Right forelimb (tissue), 1 donor: ENCODE results near the gene FAM168B.

Experiments
- DNase-seq: peaks from one replicate; pipeline ENCODE4 v3.0.0-alpha.2; 2018

Gene FAM168B

GRCh38 chr2:131054488-131054887 lies 38.8 kb downstream of the FAM168B start:
- DNase-seq, result no peak

- DNase-seq, result no peak
Measured at GRCh38 chr2:131052741-131053263, 40.5 kb downstream of the FAM168B start.

DNA sequence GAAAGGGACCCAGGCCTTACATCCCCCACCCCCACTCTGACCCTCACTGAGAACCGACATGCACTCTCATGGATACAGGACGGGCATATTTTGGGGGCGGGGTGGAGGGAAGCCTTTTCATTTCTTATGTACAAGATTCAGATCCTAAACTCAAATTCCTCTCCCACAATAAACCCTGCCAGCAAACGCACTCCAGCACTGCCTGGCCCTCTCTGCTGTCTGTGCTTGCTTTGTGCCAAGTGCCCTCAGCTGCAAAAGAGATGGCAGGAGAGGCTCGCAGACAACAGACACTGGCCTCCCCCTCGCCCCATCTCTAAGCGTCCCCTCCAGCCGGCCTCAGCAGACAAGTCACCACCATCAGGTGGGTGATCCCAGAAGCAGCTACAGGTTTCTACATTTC lies 42.4 kb downstream of the FAM168B start:
- no peak for DNase-seq

- no peak for DNase-seq
Measured at GRCh38 chr2:131049150-131049718, 44.0 kb downstream of the FAM168B start.

DNA sequence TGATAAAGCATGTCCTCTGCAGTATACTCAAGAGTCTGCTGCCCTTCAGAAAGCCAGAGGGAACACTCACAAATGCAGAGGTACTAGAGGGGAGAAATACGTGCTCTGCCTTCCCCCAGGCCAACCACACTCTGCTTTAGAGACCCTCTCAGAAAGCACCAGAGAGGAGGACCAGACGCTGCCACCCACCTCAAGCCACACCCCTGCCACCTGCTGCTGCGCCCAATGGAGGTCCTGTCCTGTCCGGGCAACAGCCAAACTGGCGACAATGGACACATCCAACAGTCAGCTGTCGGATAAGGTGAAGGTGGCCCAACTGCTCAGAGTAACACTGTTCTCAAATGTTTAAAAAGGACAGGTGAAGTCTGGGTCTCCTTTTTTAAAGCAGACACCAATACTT lies 44.6 kb downstream of the FAM168B start:
- DNase-seq, result no peak

GRCh38 chr2:131047920-131048560 lies 45.2 kb downstream of the FAM168B start:
- DNase-seq, result no peak

DNA sequence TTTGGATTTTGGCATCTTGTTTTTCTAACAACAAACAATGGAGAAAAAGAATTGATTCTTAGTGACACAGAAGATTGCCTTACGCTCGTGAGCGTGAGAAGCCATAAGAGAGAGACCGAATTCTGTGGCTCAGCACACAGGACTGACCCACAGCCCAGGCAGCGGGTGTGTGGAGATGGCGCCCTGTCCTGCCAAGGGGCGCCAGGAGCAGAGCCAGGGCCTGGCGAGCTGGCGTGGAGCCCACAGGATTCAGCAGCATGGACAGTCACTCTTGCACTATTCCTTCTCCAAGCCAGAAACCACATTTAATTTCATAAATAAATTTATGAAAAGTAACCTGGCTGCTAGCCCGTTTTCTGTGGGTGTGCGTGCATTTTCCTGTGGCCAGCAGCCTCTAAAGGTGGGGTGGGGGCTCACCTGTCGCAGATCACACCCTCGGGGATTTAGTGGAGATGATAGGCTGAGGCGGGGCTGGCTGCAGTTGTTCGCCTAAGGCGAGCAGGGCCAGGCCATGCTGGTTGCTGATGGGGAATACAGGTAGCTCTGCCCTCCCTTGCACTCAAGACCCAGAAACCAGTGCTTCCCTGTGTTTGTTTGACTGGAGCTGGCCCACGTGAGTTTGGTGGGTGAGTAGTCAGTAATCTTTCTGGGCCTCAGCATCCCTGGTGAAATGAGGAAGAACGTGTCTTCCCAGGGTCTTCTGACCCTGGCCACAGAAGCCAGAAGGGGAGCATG lies 46.2 kb downstream of the FAM168B start:
- peak; percentile 22 for DNase-seq

DNA sequence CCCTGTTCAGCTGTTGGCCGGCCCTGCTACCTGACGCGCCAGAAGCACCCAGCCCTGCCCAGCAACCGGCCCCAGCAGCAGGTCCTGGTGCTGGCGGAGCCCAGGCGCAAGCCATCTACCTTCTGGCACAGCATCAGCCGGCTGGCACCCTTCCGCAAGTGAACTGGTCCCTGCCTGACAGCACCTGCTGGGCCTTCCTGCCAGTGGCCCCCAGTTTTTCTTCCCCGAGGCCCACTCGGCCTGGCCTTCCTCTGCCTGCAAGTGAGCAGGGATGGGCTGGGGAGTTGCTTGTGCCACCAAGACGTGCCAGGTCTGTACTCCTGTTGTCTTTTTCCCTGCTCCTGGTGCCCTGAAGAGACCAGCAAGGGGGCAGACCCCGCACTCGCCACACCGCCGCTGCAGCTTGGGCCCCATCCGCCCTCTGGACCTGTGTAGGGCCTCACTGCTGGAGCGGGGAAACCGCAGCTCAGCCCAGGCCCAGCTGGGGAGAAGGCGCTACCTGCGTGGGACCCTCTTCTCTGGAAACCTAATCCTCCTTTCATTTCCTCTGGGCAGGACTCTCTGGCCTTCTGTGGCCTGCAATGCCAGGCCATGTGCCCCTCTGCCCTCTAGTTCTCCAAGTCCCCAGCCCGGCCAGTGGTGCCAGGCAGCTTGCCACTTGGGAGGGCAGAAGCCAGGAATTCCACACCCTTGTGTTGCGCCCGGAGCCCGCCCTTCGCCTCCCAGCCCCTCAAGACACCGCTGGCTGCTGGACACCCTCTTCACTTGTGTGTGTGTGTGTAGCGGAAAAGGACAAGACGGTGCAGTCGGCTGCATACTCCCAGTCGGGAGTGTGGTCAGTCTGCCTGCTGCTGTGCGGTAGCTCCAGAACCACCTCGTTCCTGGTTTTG lies 47.0 kb downstream of the FAM168B start:
- DNase-seq, result no peak

DNA sequence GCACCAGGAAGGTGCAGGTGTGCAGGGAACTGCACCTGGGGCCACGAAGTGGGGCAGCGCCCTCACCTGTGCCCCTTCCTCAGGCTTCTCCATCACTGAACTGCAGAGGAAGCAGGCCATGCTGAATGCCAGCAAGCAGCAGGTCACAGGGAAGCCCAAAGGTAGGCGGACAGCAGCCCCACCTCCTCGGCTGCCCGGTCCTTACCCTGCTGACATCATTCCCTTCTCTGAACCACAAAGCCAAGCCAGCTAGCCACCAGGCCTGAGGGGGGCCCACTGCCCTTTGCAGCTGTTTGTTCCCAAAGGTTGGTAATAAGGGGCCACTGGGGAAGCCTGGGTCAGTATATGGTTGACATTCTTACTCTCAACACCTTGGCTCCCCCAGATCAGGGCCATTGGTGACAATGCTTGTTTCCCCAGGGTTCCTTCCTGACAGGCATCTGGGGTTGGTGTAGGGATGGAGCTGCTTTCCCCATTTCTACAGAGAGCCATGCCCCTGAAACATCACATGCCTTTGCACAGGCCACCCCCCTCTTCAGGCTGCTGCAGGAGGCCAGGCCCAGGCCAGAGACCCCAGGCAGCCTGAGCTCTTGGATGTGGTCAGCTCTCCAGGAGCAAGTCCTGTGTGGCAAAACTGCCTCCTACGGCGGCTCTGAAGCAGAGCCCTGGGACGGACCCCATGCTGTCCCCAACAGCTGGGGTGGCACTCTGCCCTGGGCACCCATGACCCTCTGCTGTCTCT lies 47.8 kb downstream of the FAM168B start:
- no peak for DNase-seq

DNA sequence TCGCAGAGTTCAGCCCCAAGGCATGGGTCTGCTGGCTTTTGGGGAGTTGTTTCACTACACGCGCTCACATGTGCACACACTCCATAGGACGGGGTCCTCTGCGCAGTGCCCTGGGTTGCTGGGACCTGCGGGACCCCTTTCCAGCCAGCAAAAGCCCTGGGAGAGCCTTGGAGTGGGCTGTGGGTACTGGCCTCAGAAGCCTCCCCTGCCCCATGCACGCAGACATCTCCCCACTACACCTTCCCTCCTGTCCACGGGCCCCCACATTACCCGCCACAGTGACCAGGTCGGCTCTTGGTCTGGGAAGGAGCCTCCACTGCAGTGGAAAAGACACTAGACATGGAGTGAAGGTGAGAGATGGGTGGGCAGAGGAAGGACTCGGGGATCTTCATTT lies 48.5 kb downstream of the FAM168B start:
- no peak for DNase-seq

DNA sequence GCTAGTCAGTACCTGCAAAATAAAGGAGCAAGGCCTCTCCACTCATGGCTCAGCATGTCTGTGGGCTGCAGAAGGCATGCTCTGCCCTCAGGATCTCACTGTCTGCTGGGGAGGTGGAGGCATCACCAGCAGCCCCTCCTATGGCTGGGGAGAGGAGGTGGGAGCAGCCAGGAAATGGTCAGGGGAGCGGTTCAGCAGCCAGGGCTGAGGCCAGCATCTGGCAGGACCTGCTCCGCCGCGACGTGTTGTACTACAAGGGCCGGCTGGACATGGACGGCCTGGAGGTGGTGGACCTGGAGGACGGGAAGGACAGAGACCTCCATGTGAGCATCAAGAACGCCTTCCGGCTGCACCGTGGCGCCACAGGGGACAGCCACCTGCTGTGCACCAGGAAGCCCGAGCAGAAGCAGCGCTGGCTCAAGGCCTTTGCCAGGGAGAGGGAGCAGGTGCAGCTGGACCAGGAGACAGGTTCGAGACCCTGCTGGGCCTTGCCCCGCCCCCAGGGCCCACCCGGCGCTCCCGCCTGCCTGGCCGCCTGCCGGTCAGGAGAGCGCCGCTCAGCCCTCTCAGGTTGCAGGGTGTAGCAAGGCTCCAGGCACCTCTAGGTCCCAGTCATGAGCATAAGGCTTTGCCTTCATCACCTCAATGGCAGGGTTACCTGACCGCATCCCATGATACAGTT lies 49.0 kb downstream of the FAM168B start:
- DNase-seq, result peak; percentile 35

- DNase-seq, result peak; percentile 34
Measured at GRCh38 chr2:131043199-131044074, 49.8 kb downstream of the FAM168B start.

DNA sequence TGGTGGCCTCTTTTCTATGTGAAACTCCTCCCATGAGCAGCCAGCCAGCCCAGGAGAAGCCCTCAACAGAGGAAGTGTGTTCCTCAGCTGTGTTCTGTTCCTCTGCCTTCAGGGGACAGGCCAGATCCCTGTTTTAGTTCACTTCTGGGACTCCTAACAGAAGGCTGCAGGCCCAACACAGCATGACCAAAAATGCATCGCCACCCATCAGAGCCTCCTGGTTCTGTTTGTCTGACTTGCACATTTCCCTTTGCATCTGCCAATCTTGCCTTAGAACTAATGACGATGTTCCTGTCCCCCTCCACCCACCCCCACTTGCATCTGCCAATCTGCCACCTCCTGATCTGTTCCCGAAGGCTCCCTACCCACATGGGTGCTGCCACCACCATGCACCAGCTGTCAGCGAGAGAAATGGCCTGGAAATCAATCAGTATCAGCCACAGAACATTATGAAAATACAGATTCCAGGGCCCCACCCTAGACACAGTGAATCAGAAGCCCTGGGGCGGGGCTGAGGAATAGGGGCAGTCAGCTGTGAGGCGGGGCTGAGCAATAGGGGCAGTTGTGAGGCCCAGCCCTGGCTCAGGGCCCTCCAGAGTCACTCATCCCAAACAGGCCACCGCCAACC lies 51.0 kb downstream of the FAM168B start:
- DNase-seq, result peak; percentile 27

DNA sequence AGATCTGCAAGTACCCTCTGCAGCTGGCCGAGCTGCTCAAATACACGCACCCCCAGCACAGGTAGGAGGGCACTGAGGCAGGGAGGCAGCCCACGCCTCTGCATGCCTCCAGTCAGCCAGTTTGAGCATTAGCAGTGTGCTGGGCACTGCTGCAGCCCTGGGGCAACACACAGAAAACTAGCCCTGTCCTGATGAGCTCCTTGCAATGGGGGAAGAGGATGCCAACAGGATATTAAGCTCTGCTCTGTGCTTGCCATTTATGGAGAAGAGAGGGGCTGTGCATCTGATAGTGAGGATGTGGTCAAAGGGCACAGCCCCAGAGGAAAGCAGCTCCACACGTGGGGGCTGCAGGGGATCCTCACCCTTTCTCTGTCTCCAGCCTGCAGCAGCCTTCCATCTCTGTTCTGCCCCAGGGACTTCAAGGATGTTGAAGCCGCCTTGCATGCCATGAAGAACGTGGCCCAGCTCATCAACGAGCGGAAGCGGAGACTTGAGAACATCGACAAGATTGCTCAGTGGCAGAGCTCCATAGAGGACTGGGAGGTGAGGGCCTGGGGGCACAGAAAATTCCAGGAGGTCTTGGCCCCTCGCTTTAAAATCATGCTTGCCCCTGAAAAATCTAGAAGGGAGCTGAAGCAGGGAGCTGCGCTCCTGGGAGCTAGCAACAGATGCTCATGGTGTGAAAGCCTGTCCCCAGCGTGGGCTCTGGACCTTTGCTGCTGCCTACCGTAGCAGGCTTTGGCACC lies 51.7 kb downstream of the FAM168B start:
- DNase-seq, result peak; percentile 15

DNA sequence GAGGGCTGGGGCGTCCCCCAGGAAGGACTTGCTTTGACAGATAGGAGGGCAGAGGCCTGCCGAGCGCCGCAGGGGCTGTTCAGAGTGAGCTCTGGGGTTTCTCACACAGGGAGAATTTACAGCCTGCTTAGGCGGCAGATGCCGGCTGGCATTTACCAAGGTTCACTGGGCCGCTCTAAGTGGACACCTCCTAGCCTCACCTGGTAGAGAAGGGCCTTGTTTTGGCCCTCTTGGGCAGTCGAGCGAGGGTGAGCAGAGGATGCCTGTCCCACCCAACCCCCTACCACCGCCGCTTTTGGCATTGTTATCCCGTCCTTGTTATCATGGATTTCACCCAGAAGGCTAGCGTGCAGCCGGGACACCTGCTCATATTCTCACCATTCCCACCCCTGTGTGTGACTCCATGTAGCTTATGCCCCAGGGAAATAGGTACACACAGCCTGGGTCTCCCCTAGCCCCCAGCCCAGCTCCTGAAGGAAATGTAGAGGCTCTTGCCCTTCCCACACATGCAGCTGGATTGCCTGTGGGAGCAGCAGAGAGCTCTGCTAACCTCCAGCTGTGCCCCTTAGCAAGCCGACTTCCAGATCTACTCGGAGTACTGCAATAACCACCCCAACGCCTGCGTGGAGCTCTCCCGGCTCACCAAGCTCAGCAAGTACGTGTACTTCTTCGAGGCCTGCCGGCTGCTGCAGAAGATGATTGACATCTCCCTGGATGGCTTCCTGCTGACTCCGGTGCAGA lies 52.4 kb downstream of the FAM168B start:
- DNase-seq, result peak; percentile 43

GRCh38 chr2:131039908-131040660 lies 53.2 kb downstream of the FAM168B start:
- peak; percentile 52 for DNase-seq

DNA sequence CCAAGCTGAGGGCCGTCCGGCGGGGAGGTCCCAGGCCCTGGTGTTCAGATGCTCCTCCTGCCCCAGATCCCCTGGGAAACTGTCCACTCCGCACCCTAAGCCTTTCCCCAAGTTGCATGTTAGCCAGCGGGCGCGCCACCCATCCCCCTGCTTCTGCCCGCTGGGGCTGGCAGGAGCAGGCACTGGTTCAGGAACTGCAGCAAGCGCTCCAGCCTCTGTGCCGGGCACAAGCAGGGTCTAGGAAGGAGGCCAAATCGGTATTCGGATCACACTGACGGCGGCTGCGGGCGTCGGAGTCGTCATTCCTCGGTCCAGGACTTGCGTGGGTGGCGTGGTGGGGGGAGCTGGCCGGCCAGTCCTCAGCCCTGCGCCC lies 53.7 kb downstream of the FAM168B start:
- peak; percentile 32 for DNase-seq

DNA sequence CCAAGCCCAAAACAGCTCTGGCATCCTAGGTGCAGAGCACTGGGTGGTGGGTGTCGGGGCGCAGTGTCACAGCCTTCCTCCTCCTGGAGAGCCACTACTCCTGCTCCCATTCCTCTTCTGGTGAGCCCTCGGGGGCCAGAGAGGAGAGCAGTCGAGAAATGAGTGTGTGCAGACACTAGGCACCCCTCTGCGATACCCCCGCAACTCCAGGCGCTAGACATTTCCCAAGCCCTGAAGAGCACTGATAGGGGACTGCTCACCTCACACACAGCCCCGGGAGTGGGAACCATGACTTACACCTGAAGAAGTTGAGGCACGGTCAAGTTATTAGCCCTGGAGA lies 54.2 kb downstream of the FAM168B start:
- DNase-seq, result peak; percentile 24
